ENCODE results near the gene IGF2BP1.
"Not testable (repeated sequence)": the region's sequence is repeated elsewhere in the genome, so short reads cannot be mapped to it uniquely, and the experiment has no call there.

IGF2BP1 gene

GRCh38 chr17:48996722-48997102 lies 473 bp upstream of the IGF2BP1 start:
- no peak for DNase-seq

GRCh38 chr17:48997827-48998586 lies 822 bp downstream of the IGF2BP1 start:
- no peak for DNase-seq

GRCh38 chr17:48998587-48999440 lies 1.6 kb downstream of the IGF2BP1 start:
- no peak for DNase-seq

- no peak for DNase-seq
Observed at GRCh38 chr17:49000943-49001342, 3.8 kb downstream of the IGF2BP1 start.

- DNase-seq, result no peak
Observed at GRCh38 chr17:49001671-49002070, 4.5 kb downstream of the IGF2BP1 start.

GRCh38 chr17:49002331-49002730 lies 5.1 kb downstream of the IGF2BP1 start:
- DNase-seq, result no peak

- DNase-seq, result no peak
Observed at GRCh38 chr17:49002766-49003165, 5.6 kb downstream of the IGF2BP1 start.

- DNase-seq, result no peak
Observed at GRCh38 chr17:49003557-49004511, 6.6 kb downstream of the IGF2BP1 start.

GRCh38 chr17:49005140-49005539 lies 8.0 kb downstream of the IGF2BP1 start:
- DNase-seq, result no peak

- DNase-seq, result not testable (repeated sequence)
Observed at GRCh38 chr17:49008908-49009307, 11.7 kb downstream of the IGF2BP1 start.

GRCh38 chr17:49012769-49013255 lies 15.6 kb downstream of the IGF2BP1 start:
- DNase-seq, result no peak

- DNase-seq, result no peak
Observed at GRCh38 chr17:49013311-49014213, 16.4 kb downstream of the IGF2BP1 start.

- DNase-seq, result no peak
Observed at GRCh38 chr17:49015179-49015923, 18.2 kb downstream of the IGF2BP1 start.

GRCh38 chr17:49015924-49016774 lies 19.0 kb downstream of the IGF2BP1 start:
- no peak for DNase-seq

GRCh38 chr17:49016775-49017463 lies 19.7 kb downstream of the IGF2BP1 start:
- no peak for DNase-seq

- DNase-seq, result no peak
Observed at GRCh38 chr17:49018116-49018612, 21.0 kb downstream of the IGF2BP1 start.

- DNase-seq, result no peak
Observed at GRCh38 chr17:49018748-49019147, 21.6 kb downstream of the IGF2BP1 start.

- DNase-seq, result no peak
Observed at GRCh38 chr17:49020609-49021008, 23.4 kb downstream of the IGF2BP1 start.
